Measurements from ENCODE around the gene AFF3.

AFF3 gene

GRCh38 chr2:99550368-99550767 lies 592.0 kb downstream of the AFF3 start:
- Histone ChIP-seq H3K9me3 (ENCODE audit: low read length) (no peaks in the 10 kb centered on the region), H3K27me3 (ENCODE audit: insufficient read depth, low read length) (no peaks in the 10 kb centered on the region), H3K4me3 (ENCODE audit: low read depth, low read length, poor library complexity, severe bottlenecking) (no peak overlapping the region), H3K36me3 (ENCODE audit: insufficient read depth, low read length) (peaks cover 88% of the 10 kb centered on the region), H3K4me1 (ENCODE audit: insufficient read depth, low read length, severe bottlenecking) (no peaks in the 10 kb centered on the region), H3K79me2 (ENCODE audit: insufficient read depth, low read length) (no peaks in the 10 kb centered on the region), H3K9ac (ENCODE audit: low read length) (no peak overlapping the region), H3K4me2 (ENCODE audit: low read length) (no peak overlapping the region), H3K27ac (ENCODE audit: low read depth, low read length, poor library complexity, severe bottlenecking) (no peak overlapping the region), H4K20me1 (ENCODE audit: insufficient read depth, low read length) (no peaks in the 10 kb centered on the region), H3F3A (ENCODE audit: insufficient read depth, low read length) (no peaks in the 10 kb centered on the region), H3K9me2 (ENCODE audit: low read depth, low read length) (no peaks in the 10 kb centered on the region), H2AFZ (ENCODE audit: low read length) (no peak overlapping the region)
- no peak for TF ChIP-seq EZH2 (IDR thresholded peaks at IDR 0.05; ENCODE audit: borderline replicate concordance, low read length)
- no peak for TF ChIP-seq CTCF (IDR thresholded peaks at IDR 0.05; ENCODE audit: low read length)

GRCh38 chr2:99545604-99546003 lies 596.8 kb downstream of the AFF3 start:
- Histone ChIP-seq H3K4me2 (ENCODE audit: low read length) (no peak overlapping the region), H3K9ac (ENCODE audit: low read length) (no peak overlapping the region), H2AFZ (ENCODE audit: low read length) (no peak overlapping the region), H3K4me1 (ENCODE audit: insufficient read depth, low read length, severe bottlenecking) (no peaks in the 10 kb centered on the region), H3K27ac (ENCODE audit: low read depth, low read length, poor library complexity, severe bottlenecking) (no peak overlapping the region), H3F3A (ENCODE audit: insufficient read depth, low read length) (no peaks in the 10 kb centered on the region), H3K9me2 (ENCODE audit: low read depth, low read length) (no peaks in the 10 kb centered on the region), H3K36me3 (ENCODE audit: insufficient read depth, low read length) (peaks cover 52% of the 10 kb centered on the region), H3K4me3 (ENCODE audit: low read depth, low read length, poor library complexity, severe bottlenecking) (no peak overlapping the region), H3K9me3 (ENCODE audit: low read length) (no peaks in the 10 kb centered on the region), H3K79me2 (ENCODE audit: insufficient read depth, low read length) (no peaks in the 10 kb centered on the region), H4K20me1 (ENCODE audit: insufficient read depth, low read length) (no peaks in the 10 kb centered on the region), H3K27me3 (ENCODE audit: insufficient read depth, low read length) (no peaks in the 10 kb centered on the region)
- no peak for TF ChIP-seq CTCF (IDR thresholded peaks at IDR 0.05; ENCODE audit: low read length)
- TF ChIP-seq EZH2 (IDR thresholded peaks at IDR 0.05; ENCODE audit: borderline replicate concordance, low read length): no peak

- H3F3A ChIP-seq (ENCODE audit: insufficient read depth, low read length): no peaks in the 10 kb centered on the region
- no peaks in the 10 kb centered on the region for H3K27me3 ChIP-seq (ENCODE audit: insufficient read depth, low read length)
- H3K9me2 ChIP-seq (ENCODE audit: low read depth, low read length): no peaks in the 10 kb centered on the region
- H4K20me1 ChIP-seq (ENCODE audit: insufficient read depth, low read length): no peaks in the 10 kb centered on the region
- TF ChIP-seq CTCF (IDR thresholded peaks at IDR 0.05; ENCODE audit: low read length): no peak
- no peak for TF ChIP-seq EZH2 (IDR thresholded peaks at IDR 0.05; ENCODE audit: borderline replicate concordance, low read length)
- H3K9me3 ChIP-seq (ENCODE audit: low read length): no peaks in the 10 kb centered on the region
- H3K36me3 ChIP-seq (ENCODE audit: insufficient read depth, low read length): peaks cover 47% of the 10 kb centered on the region
- no peak overlapping the region for H3K27ac ChIP-seq (ENCODE audit: low read depth, low read length, poor library complexity, severe bottlenecking)
- no peak overlapping the region for H2AFZ ChIP-seq (ENCODE audit: low read length)
- H3K79me2 ChIP-seq (ENCODE audit: insufficient read depth, low read length): no peaks in the 10 kb centered on the region
- H3K4me3 ChIP-seq (ENCODE audit: low read depth, low read length, poor library complexity, severe bottlenecking): no peak overlapping the region
- no peaks in the 10 kb centered on the region for H3K4me1 ChIP-seq (ENCODE audit: insufficient read depth, low read length, severe bottlenecking)
- H3K9ac ChIP-seq (ENCODE audit: low read length): no peak overlapping the region
- H3K4me2 ChIP-seq (ENCODE audit: low read length): no peak overlapping the region
Measured at GRCh38 chr2:99545066-99545465, 597.3 kb downstream of the AFF3 start.

Measured in OCI-LY1 (cell line).